GM10248 (cell line): Measurements from ENCODE around the gene TTC7B.

Experiments
- CTCF ChIA-PET: fragments of 300-600 bp; sonication (Branson Sonifier 250); formaldehyde crosslinking; extraction: SDS; loops from one replicate; lab custom pipeline; 2021; ENCODE audit warnings: antibody characterized with exemption; lab: Yijun Ruan, JAX
- POLR2A ChIA-PET: fragments of 350-650 bp; sonication (Branson Sonifier 250); formaldehyde crosslinking; extraction: SDS; loops from one replicate; lab custom pipeline; 2020; ENCODE audit warnings: antibody characterized with exemption; lab: Yijun Ruan, JAX
- DNase-seq: peaks from one replicate; pipeline ENCODE4 v3.0.0; 2012; ENCODE audit errors: extremely low spot score
- TF ChIP-seq, protein P1 (sequence below): IDR thresholded peaks from 2 replicates; pipeline ENCODE4 v1.5.1; 2012; ENCODE audit warnings: mild to moderate bottlenecking, low read depth; ENCODE audit errors: extremely low read depth, missing control alignments, control extremely low read depth

TTC7B gene

DNA sequence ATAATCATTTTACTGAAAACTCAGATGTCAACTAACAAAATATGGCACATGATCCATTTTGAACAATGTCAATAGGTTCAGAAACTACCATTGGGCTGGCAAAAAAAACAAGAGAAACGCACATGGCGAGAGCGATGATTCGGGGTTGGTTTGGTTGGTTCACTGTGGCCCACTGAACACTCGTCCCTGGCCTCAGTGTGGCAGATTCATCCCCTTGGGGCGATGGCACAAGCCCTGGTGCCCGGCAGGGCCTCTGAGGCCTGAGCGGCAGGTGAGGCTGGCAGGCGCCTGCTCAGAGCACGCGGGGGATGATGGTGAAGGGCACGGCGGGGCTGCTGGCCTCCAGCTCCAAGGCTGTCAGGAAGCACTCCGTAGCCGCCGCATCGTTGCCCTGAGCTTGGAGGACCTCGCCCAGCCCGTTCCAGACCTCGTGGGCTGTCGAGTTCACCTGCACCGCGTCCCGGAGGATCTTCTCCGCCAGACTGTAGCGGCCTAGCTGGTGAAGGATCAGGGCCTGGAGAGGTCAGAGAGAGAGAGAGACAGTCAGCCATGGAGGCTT lies 275.1 kb downstream of the TTC7B start:
- no peak for DNase-seq
- TF ChIP-seq, protein P1, sequence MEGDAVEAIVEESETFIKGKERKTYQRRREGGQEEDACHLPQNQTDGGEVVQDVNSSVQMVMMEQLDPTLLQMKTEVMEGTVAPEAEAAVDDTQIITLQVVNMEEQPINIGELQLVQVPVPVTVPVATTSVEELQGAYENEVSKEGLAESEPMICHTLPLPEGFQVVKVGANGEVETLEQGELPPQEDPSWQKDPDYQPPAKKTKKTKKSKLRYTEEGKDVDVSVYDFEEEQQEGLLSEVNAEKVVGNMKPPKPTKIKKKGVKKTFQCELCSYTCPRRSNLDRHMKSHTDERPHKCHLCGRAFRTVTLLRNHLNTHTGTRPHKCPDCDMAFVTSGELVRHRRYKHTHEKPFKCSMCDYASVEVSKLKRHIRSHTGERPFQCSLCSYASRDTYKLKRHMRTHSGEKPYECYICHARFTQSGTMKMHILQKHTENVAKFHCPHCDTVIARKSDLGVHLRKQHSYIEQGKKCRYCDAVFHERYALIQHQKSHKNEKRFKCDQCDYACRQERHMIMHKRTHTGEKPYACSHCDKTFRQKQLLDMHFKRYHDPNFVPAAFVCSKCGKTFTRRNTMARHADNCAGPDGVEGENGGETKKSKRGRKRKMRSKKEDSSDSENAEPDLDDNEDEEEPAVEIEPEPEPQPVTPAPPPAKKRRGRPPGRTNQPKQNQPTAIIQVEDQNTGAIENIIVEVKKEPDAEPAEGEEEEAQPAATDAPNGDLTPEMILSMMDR = no peak
- ChIA-PET POLR2A (no interaction called here), CTCF (no interaction called here)

DNA sequence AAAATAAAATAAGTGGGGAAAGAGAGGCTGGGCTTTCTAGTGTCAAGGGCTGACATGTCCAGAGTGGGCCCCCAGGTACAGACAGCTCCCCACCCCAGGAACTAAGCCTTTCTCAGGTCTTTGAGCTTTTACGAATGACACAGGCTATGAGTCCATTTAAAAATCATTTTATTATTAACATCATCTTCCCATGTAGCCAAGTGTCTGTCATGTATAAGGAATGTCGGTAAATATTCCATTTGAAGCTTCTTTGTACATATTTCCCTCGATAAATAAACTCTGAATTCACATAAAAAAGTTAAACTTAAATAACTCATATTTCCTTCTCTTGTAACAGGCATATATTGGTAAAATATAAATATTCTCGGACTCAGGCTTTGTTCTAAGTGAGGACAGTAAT lies 275.8 kb downstream of the TTC7B start:
- POLR2A ChIA-PET = no interaction called here
- TF ChIP-seq, protein P1 = no peak
- CTCF ChIA-PET = no interaction called here
- DNase-seq = no peak

DNA sequence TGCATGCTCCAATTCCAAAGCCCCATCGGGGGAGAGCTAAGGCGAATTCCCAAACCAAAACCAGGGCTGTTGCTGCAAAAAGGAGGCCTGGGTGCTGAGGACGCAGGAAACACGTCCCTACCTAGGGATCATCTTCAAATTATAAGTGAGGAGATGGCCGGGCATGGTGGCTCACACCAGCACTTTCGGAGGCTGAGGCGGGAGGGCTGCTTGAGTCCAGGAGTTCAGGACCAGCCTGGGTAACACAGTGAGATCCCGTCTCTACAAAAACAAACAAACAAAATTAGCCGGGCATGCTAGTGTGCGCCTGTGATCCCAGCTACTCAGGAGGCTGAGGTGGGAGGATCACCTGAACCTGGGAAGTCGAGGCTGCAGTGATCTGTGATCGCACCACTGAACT lies 276.2 kb downstream of the TTC7B start:
- CTCF ChIA-PET = no interaction called here

DNA sequence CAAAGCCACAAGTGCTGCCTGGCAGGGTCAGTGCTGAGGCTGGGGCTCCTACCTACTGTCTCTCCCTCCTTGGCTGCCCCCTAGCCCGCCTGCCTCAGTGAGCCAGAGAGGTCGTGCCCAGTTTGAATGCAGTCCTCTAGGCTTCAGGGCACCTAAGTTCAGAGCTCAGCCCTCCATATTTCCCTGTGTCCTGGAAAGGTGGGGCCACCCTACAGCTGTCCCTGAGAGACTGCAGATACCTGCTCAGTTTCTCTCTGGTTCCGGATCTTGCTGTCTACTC lies 276.8 kb downstream of the TTC7B start:
- DNase-seq = no peak
- ChIA-PET CTCF (no interaction called here), POLR2A (no interaction called here)
- TF ChIP-seq, protein P1 = no peak

More for the DNA sequence above, 276.2 kb downstream of the TTC7B start:
- no peak for DNase-seq
- TF ChIP-seq, protein P1 = no peak
- POLR2A ChIA-PET = no interaction called here

GRCh38 chr14:90538716-90539495 lies 277.3 kb downstream of the TTC7B start:
- ChIA-PET CTCF (no interaction called here), POLR2A (no interaction called here)
- no peak for DNase-seq

GRCh38 chr14:90538095-90538494 lies 278.1 kb downstream of the TTC7B start:
- ChIA-PET CTCF (no interaction called here), POLR2A (no interaction called here)
- TF ChIP-seq, protein P1 = no peak
- DNase-seq = no peak

More at GRCh38 chr14:90538716-90539495, 277.3 kb downstream of the TTC7B start:
- TF ChIP-seq, protein P1 = no peak
